Activated CD4-positive, alpha-beta T cell treated with anti-CD3 and anti-CD28 coated beads, Interleukin-2, amount 50 U/mL, for 48 hours (primary cell): ENCODE measurements around the gene IFIT1B.

Source experiments
- DNase-seq, 2 experiments: peaks; one replicate each; pipeline ENCODE4 v3.0.0-alpha.2; 2020

Gene IFIT1B

DNA sequence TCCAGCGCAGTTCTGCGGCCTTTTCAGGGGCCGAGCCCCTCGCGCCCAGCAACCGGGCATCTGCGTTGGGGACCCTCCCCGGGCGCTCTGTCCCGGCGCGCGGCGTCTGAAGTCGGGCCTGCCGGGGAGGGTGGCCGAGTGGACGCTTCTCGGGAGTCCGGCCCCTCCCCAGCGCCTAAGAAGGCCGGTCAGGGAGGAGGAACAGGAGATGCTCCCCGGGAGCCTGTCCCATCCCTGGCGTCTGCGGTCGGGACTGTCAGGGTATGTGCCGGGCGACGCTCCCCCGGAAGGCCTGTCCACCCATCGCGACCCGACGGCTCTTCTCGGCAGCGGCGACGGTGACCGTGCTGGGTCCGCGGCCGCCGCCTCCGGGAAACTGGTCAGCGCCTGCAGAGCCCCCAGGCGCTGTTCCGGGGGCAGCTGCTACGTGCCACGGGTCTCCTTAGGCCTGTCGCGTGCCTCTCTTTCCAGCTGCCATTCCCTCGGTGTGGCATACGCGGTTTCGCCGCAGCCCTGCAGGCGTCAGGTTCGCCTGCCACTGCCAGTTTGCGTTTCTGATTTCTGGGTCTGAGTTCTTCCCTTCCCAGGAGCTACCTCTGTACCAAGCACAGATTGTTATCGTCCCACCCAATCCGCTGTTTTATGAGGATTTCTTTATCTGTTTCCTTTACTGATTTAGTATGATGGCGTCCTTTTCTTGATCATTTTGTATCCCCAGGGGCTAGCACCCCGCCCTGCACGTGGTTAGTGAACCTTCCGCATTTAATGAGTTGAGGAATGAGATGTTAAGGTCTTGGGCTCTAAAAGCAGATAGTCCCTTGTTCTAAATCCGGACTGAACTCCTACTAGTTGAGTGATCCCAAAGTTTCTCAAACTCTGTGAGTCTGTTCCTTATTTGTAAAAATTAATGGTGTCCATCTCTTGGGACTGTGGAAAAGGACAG lies 37.3 kb downstream of the IFIT1B start:
- peak; percentile 34 to 43 for DNase-seq

DNA sequence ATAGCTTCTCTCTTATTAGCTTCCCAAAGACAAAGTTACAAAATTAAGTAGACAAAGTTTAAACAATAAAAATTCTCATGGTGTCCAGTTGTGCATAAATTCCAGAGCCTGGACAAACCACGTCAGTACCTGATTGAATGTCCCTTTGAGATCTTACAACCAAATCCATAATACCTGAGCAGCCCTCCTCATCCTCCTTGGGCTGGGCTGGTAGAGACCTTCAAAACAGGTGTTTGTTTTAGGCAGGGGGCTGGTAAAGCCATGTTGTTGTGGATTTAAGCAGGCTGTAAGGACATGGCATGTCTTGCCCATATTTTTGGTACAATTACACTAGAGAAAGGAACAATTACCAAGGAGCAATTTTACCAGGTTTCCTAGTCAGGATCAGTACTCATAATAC lies 38.6 kb downstream of the IFIT1B start:
- no peak for DNase-seq

DNA sequence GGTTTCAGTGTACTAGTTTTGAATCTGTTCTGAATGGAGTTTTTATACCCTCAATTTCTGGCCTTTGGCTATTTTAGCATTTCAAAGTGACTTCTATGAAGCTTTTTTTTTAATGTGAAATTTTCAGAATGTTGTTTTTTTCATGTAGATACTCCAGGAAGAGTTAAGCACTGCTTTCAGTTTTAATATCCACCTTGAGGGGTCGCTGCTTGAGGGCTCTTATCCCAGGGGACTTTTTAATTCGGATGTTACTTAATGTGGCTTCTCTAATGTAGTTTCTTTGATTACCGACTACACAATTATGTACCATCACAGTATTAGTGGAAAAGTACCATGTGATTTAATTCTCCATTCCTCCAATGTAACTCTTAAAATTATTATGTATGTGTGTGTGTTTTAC lies 41.7 kb downstream of the IFIT1B start:
- no peak for DNase-seq

DNA sequence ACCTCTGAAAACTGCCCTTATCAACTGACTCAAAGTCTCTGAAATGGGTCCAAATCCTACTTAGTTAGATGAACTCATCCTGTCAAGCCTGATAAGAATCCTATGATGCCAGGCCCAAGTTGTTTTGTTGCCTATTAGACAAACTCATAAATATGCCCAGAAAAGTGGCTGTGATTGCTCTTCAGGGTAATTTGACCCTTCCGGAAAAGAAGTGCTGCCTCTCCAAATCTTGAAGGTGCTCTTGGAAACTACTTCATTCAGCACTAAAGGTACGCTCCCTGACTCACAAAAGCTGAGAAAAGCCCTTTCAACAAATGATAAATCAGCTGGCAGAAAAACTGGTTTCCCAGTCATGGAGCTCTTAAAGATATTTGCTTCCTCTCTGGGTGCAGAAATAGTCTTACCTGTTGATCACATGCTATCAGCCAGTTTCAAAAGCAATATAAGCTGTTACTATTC lies 43.2 kb downstream of the IFIT1B start:
- DNase-seq: no peak

DNA sequence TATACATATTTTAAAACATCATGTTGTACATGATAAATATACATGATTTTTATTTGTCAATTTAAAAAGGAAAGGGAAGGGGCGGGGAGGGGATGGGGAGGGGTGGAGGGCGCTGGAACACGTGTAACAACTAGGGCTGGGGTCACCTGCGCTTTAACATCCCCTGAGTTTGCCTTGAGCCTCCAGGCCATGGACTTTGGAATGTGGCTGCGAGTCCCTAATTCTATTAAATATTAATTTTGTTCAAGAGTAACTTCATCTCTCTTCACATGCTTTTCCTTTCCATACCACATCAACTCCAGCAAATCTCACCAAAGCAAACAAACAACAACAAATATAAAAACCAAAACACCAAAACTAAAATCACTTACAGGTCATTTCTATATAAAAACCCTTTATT lies 47.1 kb downstream of the IFIT1B start:
- DNase-seq: no peak

DNA sequence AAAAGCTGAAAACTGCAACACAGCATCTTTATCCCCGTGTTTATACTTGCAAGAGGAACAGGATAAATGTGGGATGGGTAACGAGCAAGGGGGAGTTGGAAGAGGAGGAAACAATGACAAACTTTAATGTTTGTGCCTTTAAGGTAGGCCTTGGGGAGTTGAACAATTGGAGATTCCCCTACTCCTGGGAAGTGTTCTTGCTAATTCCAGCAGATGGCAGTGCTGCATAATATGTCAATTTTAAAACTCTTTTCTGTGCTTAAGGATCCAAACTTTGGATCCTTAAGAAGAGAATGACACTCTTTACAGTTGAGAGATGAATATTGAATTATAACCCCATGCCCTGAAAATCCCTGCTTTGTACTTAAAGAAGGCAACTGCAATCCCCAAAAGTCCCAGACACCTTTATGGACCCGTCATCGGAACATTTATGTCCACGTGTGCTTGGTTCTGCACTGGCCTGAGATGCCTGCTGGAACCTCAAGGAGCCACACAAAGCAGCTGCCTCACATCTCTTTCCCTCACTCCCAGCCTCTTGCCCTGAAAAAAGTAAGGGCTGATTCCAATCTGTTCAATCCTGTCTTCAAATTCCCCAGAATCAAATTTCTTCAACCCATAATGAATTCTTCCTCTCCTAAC lies 48.5 kb downstream of the IFIT1B start:
- DNase-seq: no peak

DNA sequence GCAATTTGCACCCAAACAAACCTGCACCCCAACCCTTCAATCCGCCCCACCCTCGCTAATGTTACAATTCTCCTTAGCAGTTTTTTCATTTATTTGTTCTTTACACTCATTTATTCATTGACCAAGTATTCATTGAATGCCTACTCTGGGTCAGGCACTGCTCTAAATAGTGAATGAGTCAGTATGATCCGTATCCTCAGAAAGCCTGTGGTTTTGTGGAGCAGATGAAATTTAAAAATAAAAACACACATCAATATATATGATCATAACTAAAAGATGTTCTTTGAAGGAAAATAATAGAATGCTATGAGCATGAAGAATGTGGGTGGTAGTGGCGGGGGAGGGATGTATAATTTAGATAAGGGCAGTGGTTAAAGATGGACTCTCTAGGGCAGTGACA lies 49.8 kb downstream of the IFIT1B start:
- DNase-seq: no peak

DNA sequence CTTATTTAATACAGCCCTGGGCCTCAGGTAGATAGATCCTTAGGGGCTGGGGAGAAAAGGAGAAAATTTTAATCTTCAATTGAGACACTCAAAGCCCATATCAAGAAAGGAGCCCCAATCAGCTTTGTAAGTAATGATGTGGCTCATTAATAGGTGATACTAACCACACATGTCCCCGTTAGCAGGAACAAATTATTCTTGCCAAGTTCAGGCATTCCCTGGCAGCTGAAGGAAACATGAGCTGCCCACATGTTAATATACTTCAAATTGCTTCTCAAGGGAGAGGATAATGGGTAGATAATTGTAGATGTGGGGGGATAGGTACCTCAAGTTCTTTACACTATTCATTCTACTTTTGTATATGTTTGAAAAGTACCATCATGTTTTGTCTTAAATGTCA lies 51.0 kb downstream of the IFIT1B start:
- no peak for DNase-seq

DNA sequence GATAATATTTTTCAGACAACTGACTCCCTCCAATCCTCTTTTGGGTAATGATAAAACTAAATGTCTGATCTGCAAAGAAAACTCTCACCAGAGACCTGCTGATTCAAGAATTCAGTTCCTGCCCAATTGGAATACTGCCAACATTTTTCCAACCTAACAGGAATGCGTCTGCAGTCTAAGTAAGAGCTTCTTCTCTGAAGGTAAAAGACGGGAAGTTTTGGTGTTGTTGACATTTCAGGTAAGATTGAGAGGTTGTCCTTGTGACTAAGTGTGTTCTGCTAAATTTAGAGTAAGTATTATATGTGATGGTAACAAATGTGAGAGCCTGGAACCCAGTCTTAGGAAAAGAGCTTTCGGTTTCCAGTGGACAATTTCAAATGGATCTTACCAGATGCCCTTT lies 54.1 kb downstream of the IFIT1B start:
- DNase-seq: no peak
